RWPE2 (cell line): ENCODE data around the gene DPP10.

Source experiments
- ATAC-seq: fragments of 200-7000 bp; cut with Tn5 transposase; 3 replicates; pipeline ENCODE4 v1.9.1; 2021; ENCODE audit warnings: low read depth
- DNase-seq: peaks from one replicate; pipeline ENCODE4 v3.0.0-alpha.2; 2020; ENCODE audit warnings: low spot score
- H3K27ac ChIP-seq: fragments of 450-650 bp; 2 replicates; pipeline ENCODE4 v1.5.1; 2017; ENCODE audit warnings: mild to moderate bottlenecking; ENCODE audit not compliant: poor library complexity, severe bottlenecking
- H3K27me3 ChIP-seq: fragments of 250-450 bp; sonication (Bioruptor Pico); 2 replicates; pipeline ENCODE4 v1.5.1; 2021; ENCODE audit warnings: mild to moderate bottlenecking, moderate library complexity; ENCODE audit not compliant: insufficient read depth, poor library complexity, severe bottlenecking
- H3K36me3 ChIP-seq: fragments of 250-450 bp; sonication (Bioruptor Pico); 2 replicates; pipeline ENCODE4 v1.5.1; 2020; ENCODE audit warnings: low read depth, mild to moderate bottlenecking, moderate library complexity
- H3K4me1 ChIP-seq: fragments of 250-450 bp; sonication (Bioruptor Pico); 2 replicates; pipeline ENCODE4 v1.5.1; 2021; ENCODE audit warnings: mild to moderate bottlenecking, moderate library complexity; ENCODE audit not compliant: insufficient read depth, poor library complexity, severe bottlenecking
- H3K4me3 ChIP-seq: fragments of 250-450 bp; sonication (Bioruptor Pico); 2 replicates; pipeline ENCODE4 v1.5.1; 2021; ENCODE audit warnings: mild to moderate bottlenecking, moderate library complexity; ENCODE audit not compliant: severe bottlenecking
- H3K9me3 ChIP-seq: fragments of 250-450 bp; sonication (Bioruptor Pico); 2 replicates; pipeline ENCODE4 v1.5.1; 2021; ENCODE audit warnings: mild to moderate bottlenecking, moderate library complexity; ENCODE audit not compliant: severe bottlenecking
- CTCF ChIP-seq: fragments of 450-650 bp; IDR thresholded peaks from one replicate; pipeline ENCODE4 v1.5.1; 2017; ENCODE audit warnings: mild to moderate bottlenecking, moderate library complexity; ENCODE audit not compliant: poor library complexity, severe bottlenecking

Gene DPP10

GRCh38 chr2:114769110-114769509 is 326.7 kb downstream of the DPP10 start:
- ATAC-seq = no peak
- no peaks in the 10 kb centered on the region for H3K36me3 ChIP-seq
- H3K4me1 ChIP-seq = no peaks in the 10 kb centered on the region
- DNase-seq = no peak
- no peak overlapping the region for H3K4me3 ChIP-seq
- H3K27me3 ChIP-seq = no peaks in the 10 kb centered on the region
- no peak for TF ChIP-seq CTCF
- no peak overlapping the region for H3K27ac ChIP-seq
- no peaks in the 10 kb centered on the region for H3K9me3 ChIP-seq

- no peak overlapping the region for H3K27ac ChIP-seq
- no peaks in the 10 kb centered on the region for H3K9me3 ChIP-seq
- H3K4me3 ChIP-seq = no peak overlapping the region
- no peaks in the 10 kb centered on the region for H3K27me3 ChIP-seq
- H3K4me1 ChIP-seq = no peaks in the 10 kb centered on the region
- DNase-seq = no peak
- no peak for TF ChIP-seq CTCF
- ATAC-seq = no peak
- H3K36me3 ChIP-seq = no peaks in the 10 kb centered on the region
Observed at GRCh38 chr2:114769991-114770390, 327.6 kb downstream of the DPP10 start.

DNA sequence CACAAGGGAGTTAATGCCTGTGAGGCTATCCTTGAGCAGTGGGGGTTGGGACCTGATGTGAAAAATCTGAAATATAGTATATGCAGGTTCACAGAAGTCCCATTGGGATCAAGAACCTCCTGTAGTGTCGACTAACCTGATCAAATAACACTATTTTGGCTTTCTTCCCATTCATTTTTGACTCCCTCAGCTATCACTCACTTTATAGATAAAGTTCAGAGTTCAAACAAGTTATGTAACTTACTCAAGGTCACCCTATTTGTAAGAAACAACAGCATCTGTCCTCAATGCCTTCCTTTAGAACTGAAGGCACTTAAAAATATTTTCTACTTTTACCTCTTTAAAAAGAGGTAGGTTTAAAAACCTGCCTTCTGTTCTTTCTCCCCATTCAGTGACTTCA is 341.6 kb downstream of the DPP10 start:
- Histone ChIP-seq H3K27ac (no peak overlapping the region), H3K4me3 (no peak overlapping the region), H3K9me3 (no peaks in the 10 kb centered on the region), H3K36me3 (no peaks in the 10 kb centered on the region), H3K27me3 (peaks cover 11% of the 10 kb centered on the region), H3K4me1 (no peaks in the 10 kb centered on the region)
- TF ChIP-seq CTCF = no peak
- DNase-seq (no peak), ATAC-seq (no peak)

DNA sequence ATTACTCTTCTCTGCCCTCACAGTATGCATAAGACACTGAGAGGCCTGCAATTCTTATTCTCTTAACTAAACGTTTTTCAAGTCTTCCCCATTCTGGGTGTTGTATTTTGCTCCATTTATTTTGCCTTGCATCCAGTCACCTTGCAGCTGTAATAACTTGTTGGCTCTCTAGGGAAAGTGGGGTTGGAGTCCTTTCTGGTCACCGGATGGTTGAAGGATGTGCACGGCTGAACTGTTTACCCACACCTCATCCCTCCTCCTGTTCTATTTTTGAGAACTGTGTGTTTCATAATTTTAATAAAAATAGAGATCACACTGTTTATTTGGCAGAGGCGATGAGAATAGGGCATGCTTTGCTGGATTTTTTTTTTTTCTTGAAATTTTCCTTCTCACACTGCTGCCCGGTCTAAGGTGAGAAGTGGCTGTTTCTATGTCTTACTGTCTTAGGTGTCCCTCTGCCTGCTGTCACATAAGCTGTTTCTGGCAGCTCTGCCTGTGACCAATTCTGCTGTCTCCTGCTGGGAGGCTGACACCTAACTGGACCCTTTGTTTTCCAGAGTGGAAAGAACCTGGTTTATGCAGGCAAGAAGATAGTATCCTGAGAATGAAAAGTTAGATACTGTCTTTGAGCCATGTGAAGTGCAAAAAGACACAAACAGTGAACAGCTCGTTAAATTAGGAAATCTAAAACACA is 342.6 kb downstream of the DPP10 start:
- Histone ChIP-seq H3K9me3 (no peaks in the 10 kb centered on the region), H3K4me1 (no peaks in the 10 kb centered on the region), H3K4me3 (no peak overlapping the region), H3K27ac (no peak overlapping the region), H3K36me3 (no peaks in the 10 kb centered on the region), H3K27me3 (peaks cover 11% of the 10 kb centered on the region)
- no peak for DNase-seq
- TF ChIP-seq CTCF = no peak
- no peak for ATAC-seq

GRCh38 chr2:114786901-114787300 is 344.5 kb downstream of the DPP10 start:
- H3K27ac ChIP-seq = no peak overlapping the region
- no peaks in the 10 kb centered on the region for H3K36me3 ChIP-seq
- H3K27me3 ChIP-seq = peaks cover 11% of the 10 kb centered on the region
- H3K4me3 ChIP-seq = no peak overlapping the region
- H3K9me3 ChIP-seq = no peaks in the 10 kb centered on the region
- ATAC-seq (no peak), DNase-seq (no peak)
- TF ChIP-seq CTCF = no peak
- H3K4me1 ChIP-seq = no peaks in the 10 kb centered on the region
